AG10803 (cell line): ENCODE measurements around the gene PCBP3.
"Not testable (repeated sequence)": the region's sequence is repeated elsewhere in the genome, so short reads cannot be mapped to it uniquely, and the experiment has no call there.

Experiments
- DNase-seq: peaks from one replicate; pipeline ENCODE4 v3.0.0; 2010; ENCODE audit warnings: low read depth
- H3K4me3 ChIP-seq: 2 replicates; pipeline ENCODE4 v1.5.1; 2011; ENCODE audit warnings: mild to moderate bottlenecking, low read length, control low read depth
- CTCF ChIP-seq: conservative IDR thresholded peaks from 2 replicates; pipeline ENCODE4 v1.5.1; 2011; ENCODE audit warnings: mild to moderate bottlenecking, low read length, control low read depth, inconsistent platforms

Gene PCBP3

GRCh38 chr21:45607909-45608295 lies 35.6 kb upstream of the PCBP3 start:
- no peak overlapping the region for H3K4me3 ChIP-seq
- no peak for TF ChIP-seq CTCF
- no peak for DNase-seq

GRCh38 chr21:45608747-45609470 lies 34.6 kb upstream of the PCBP3 start:
- not testable (repeated sequence) for DNase-seq, H3K4me3 ChIP-seq

- not testable (repeated sequence) for DNase-seq
Measured at GRCh38 chr21:45609616-45610015, 33.9 kb upstream of the PCBP3 start.

GRCh38 chr21:45611296-45611695 lies 32.2 kb upstream of the PCBP3 start:
- TF ChIP-seq CTCF, result no peak
- H3K4me3 ChIP-seq, result no peak overlapping the region
- no peak for DNase-seq

More at GRCh38 chr21:45609616-45610015, 33.9 kb upstream of the PCBP3 start:
- H3K4me3 ChIP-seq, result not testable (repeated sequence)

GRCh38 chr21:45611939-45612664 lies 31.4 kb upstream of the PCBP3 start:
- no peak overlapping the region for H3K4me3 ChIP-seq
- DNase-seq, result peak; percentile 64
- no peak for TF ChIP-seq CTCF

GRCh38 chr21:45612665-45613019 lies 30.9 kb upstream of the PCBP3 start:
- DNase-seq, H3K4me3 ChIP-seq: not testable (repeated sequence)

GRCh38 chr21:45613396-45613795 lies 30.1 kb upstream of the PCBP3 start:
- DNase-seq, result no peak
- H3K4me3 ChIP-seq, result no peak overlapping the region

GRCh38 chr21:45613881-45614280 lies 29.6 kb upstream of the PCBP3 start:
- no peak for TF ChIP-seq CTCF
- H3K4me3 ChIP-seq, result no peak overlapping the region
- no peak for DNase-seq

More at GRCh38 chr21:45613396-45613795, 30.1 kb upstream of the PCBP3 start:
- TF ChIP-seq CTCF, result no peak
